Stimulated activated naive CD8-positive, alpha-beta T cell treated with anti-CD3 and anti-CD28 coated beads, Interleukin-15, amount 100 ng/mL, for 72 hours (primary cell): ENCODE measurements around the gene PXN.

Experiments
- ATAC-seq: fragments of 150-1000 bp; cut with Tn5 transposase; 2 replicates; pipeline ENCODE4 v1.10.0; 2021; ENCODE audit warnings: mild to moderate bottlenecking, moderate library complexity
- DNase-seq, 2 donors: peaks; one replicate each; pipeline ENCODE4 v3.0.0; 2021 to 2022
- H3K27ac Mint-ChIP-seq, 2 donors: one replicate each; pipeline ENCODE4 v1.8.0; 2022; ENCODE audit warnings: mild to moderate bottlenecking in 2 of 2, mixed read lengths in 2 of 2, moderate library complexity in 2 of 2
- H3K27me3 Mint-ChIP-seq: one replicate; pipeline ENCODE4 v1.8.0; 2022; ENCODE audit warnings: mixed read lengths
- H3K4me1 Mint-ChIP-seq: one replicate; pipeline ENCODE4 v1.8.0; 2022; ENCODE audit warnings: mild to moderate bottlenecking, mixed read lengths
- H3K4me3 Mint-ChIP-seq, 2 donors: one replicate each; pipeline ENCODE4 v1.8.0; 2022; ENCODE audit warnings: mild to moderate bottlenecking in 2 of 2, mixed read lengths in 2 of 2, moderate library complexity in 1 of 2
- H3K9me3 Mint-ChIP-seq, 2 donors: one replicate each; pipeline ENCODE4 v1.8.0; 2022; ENCODE audit warnings: mixed read lengths in 2 of 2

Gene PXN

GRCh38 chr12:120164293-120164692 lies 101.2 kb downstream of the PXN start:
- Mint-ChIP-seq H3K27me3 (no peaks in the 10 kb centered on the region), H3K4me3 (no peak overlapping the region), H3K9me3 (no peaks in the 10 kb centered on the region)

GRCh38 chr12:120162763-120163162 lies 102.8 kb downstream of the PXN start:
- Mint-ChIP-seq H3K4me1 (no peaks in the 10 kb centered on the region), H3K27me3 (no peaks in the 10 kb centered on the region), H3K9me3 (no peaks in the 10 kb centered on the region), H3K4me3 (no peak overlapping the region), H3K27ac (no peak overlapping the region)
- DNase-seq (no peak), ATAC-seq (no peak)

More at GRCh38 chr12:120164293-120164692, 101.2 kb downstream of the PXN start:
- DNase-seq: no peak
- H3K27ac Mint-ChIP-seq: no peak overlapping the region
- ATAC-seq: no peak
- no peaks in the 10 kb centered on the region for H3K4me1 Mint-ChIP-seq

GRCh38 chr12:120161852-120162251 lies 103.7 kb downstream of the PXN start:
- DNase-seq (no peak), ATAC-seq (no peak)
- H3K27me3 Mint-ChIP-seq: no peaks in the 10 kb centered on the region
- no peaks in the 10 kb centered on the region for H3K9me3 Mint-ChIP-seq
- no peaks in the 10 kb centered on the region for H3K4me1 Mint-ChIP-seq
- H3K4me3 Mint-ChIP-seq: no peak overlapping the region
- H3K27ac Mint-ChIP-seq: no peak overlapping the region
